SK-N-DZ (cell line): ENCODE data around the gene ZNF827.
"Not testable (repeated sequence)": the region's sequence is repeated elsewhere in the genome, so short reads cannot be mapped to it uniquely, and the experiment has no call there.

ENCODE experiments used
- DNase-seq: peaks from one replicate; pipeline ENCODE4 v3.0.0-alpha.2; 2015; ENCODE audit warnings: low spot score

ZNF827 gene

DNA sequence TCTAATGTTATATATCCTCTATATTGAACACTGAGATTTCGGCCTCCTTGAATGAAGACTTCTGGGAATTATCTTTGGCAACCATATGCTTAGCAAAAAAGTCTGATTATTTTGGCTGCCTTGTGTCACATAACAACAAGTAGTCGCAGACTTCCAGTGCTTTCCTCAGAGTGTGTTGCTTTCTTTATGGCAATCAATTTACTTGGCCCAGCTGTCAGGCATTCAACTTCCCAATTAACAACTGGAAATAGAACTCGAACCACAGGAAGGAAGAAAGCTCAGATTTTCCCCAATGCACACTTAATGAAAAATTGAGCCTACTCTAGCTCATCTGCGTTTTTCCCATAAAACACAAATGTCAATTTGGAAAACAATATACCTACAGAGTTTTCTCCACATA, 71.6 kb downstream of the ZNF827 start:
- DNase-seq, result no peak

GRCh38 chr4:145865274-145865941, 73.2 kb downstream of the ZNF827 start:
- DNase-seq, result no peak

DNA sequence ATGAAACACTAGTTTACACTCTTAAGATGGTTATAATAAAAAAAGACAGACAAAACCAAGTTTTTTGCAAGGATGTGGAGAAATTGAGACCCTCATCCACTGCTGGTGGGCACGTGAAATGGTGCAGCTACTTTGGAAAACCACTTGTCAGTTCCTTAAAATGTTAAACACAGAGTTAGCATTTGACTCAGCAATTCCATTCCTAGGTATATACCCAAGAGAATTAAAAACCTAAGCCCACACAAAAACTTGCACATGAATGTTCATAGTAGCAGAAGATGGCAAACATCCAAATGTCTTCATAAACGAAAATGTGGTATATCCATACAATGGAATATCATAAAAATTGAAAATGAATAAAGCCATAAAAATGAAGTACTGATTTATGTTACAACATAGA, 75.4 kb downstream of the ZNF827 start:
- no peak for DNase-seq

DNA sequence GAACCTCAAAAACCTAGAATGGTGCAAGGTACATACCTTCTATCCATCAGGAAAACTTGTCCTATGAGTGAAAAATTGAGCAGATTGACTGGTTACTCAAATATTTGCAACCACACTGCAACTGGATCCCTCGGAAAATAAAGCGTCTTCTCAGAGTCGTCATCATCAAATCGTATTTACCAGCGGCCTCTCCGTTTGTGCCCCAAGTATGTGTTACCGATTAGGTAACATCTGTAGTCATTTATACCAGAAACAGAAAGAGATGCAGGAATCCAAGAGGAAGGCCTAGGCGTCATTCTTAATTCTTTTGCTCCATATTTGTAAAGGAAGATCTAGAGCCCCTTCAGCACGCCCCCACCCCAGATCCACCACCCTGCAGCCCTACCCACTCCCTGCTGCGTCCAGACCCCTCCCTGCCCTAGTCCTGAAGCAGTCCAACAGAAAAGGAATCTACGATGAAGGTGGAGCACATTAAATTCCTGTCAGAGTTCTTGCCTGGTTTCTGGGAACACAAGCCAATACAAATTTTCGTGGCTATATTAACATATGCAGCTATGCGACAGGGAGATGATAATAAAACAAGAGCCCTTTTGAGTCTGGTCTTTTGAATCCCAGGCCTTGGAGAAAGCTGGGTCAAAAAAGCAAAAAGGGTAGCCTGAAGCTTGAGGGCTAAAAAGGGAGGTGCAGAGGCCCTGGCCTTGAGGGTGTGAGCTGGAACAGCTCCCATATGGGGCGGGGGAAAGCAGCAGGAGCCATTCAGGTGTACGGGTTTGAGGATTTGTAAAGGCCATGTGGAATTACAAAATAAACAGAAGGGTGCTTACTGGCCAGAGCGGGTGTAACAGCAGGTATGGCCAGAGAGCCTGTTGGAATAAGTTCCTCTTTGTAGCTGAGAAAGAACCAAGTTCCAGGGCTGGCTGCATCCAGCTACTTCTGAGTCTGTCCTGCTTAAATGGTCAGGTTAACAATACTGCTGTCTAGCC, 77.0 kb downstream of the ZNF827 start:
- DNase-seq, result no peak

DNA sequence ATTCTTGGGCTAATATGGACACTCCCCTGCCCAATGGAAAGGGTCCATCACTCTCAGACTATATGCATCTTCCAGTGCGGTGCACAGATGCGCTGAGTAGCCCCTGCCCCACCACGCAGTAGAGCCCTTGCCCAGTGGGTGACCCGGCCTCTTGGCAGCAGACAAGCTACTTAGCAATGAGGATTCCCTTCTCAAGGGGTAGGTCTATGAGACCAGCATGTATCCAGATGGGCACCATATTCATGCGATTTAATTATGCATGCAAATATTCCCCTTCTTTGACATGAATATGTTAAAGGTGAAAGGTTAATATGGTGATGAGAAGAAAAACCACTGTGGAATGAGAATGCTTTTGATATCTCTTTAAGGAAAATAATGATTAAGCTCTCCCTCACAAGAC, 77.7 kb downstream of the ZNF827 start:
- no peak for DNase-seq

- no peak for DNase-seq
Measured at GRCh38 chr4:145860446-145860845, 78.2 kb downstream of the ZNF827 start.

DNA sequence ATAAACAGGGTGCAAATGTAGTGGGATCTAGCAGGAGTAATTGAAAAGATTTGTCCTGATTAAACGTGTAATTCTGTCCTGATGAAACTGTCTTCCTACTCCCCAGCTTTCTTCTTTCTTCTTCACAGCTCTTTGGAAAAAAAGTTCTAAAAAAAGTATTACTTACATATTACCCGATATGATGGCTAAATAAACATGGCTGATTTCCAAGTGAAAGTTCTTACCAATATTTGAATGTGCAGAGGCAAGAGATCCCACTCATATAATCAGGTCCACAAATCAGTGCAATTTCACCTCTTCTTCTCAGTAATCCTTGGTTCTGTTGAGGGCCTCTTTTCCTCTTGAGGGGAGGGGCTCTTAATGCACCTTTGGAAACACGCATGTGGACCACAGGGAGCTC, 78.7 kb downstream of the ZNF827 start:
- DNase-seq, result no peak

DNA sequence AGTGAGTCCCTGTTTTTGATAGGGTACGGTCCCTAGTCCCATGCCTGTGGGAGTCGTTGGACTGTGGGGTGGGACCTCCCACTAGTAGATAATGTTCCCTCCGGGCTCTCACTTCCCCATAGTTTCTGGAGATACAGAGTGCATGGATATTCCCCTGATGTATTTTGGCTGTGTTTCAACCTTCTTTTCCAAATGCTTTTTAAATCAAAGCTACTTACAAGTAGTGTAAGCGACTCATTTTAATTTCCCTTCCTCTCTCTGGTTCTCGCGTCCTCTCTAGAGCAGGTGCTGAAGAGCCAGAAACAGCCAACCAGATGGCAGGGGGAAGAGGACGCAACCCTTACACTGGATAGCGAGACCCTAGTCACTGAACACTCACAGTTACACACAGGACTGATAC, 79.2 kb downstream of the ZNF827 start:
- DNase-seq, result no peak

- peak; percentile 85 for DNase-seq
Measured at GRCh38 chr4:145852256-145852839, 86.3 kb downstream of the ZNF827 start.

- no peak for DNase-seq
Measured at GRCh38 chr4:145851511-145852201, 87.0 kb downstream of the ZNF827 start.

DNA sequence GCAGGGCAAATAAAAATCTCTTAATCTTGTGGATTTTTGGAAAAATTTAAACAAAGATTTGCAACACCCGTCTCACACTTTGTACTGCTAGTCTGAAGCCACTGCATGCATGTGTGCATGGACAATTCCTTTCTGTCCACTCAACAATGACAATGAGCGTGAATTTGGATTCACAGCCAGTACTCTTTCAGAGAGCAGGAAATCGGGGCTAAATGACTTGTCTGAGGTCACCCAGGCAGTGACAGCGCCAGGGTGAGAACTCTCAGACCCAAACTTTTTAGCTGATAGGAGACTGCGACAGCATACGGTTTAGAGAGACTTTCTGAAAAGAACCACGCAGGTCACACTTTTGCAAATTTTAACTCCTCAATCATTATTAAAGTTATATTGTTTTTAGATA, 90.9 kb downstream of the ZNF827 start:
- DNase-seq, result no peak

DNA sequence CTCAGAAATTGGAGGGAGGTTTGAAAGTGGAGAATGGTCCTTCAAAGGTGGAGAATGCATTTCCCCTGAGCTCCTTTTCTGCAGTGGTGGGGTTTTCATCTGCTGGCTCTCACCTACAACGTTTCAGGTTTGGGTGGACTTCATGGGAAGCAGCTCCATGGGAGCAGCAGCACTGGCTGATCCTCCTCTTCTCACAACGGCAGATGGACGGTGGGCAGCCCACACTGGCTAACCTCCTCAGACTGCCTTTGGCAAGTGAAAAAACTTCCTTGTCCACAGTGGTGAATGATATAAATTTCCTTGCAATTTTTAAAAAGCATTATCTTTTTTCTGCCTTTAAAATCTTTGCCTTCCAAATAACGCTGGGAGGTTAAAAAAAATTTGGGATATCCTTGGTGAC, 93.5 kb downstream of the ZNF827 start:
- no peak for DNase-seq

DNA sequence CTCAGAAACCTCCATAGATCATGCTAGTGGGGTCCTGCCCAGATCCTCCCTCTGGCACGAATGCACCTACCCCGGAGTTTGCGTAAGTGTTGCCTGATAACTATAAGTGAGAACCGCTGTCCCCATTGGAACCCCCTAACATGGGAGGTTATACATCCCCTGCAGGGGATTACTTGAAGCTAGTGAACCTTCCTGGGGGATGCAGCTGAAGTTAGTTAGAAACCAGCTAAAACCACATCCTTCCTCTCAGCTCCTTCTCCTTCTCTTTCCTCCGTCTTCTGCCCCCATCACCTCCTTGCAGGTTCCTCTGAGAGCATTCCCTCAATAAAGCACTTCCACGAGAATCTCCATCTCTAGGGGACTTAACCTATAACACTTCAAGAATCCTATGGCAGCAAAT, 95.0 kb downstream of the ZNF827 start:
- DNase-seq, result no peak

DNA sequence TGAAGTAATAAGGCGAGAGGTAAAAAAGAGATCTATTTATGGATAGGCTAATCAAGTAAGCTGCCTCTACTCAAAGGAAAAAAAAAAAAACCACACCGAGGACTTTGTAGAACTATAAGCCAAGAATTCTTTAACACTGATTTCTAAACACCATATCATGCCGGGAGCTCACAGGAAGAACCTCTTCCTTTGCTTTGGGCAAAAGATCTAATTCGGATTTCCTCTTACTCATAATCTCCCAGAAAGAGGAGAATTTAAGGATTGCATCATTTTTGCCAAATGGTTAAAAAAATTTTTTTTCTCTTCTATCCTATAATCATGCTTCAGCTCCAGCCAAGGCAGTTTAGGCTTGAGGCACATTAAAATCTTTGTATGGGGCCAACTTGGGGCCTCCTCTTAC, 95.5 kb downstream of the ZNF827 start:
- DNase-seq, result no peak

- DNase-seq, result no peak
Measured at GRCh38 chr4:145842224-145842887, 96.3 kb downstream of the ZNF827 start.

DNA sequence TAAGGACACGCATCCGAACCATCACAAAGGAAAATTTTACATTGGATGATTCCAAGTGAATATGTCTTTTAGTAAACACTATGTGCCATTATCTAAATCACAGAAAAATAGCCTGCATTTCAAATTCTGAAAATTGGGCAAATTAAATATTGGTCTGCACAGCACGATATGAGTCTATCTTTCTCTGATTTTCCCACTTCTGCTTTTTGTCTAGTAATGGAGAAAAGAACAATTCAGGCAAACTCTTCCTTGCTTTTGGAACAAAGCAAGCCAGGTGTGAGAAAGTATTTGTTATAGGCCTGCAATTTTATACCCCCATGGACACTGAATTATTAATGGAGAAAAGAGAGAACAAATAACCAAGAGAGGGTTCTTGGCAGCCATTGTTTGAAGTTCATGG, 97.8 kb downstream of the ZNF827 start:
- DNase-seq, result no peak

DNA sequence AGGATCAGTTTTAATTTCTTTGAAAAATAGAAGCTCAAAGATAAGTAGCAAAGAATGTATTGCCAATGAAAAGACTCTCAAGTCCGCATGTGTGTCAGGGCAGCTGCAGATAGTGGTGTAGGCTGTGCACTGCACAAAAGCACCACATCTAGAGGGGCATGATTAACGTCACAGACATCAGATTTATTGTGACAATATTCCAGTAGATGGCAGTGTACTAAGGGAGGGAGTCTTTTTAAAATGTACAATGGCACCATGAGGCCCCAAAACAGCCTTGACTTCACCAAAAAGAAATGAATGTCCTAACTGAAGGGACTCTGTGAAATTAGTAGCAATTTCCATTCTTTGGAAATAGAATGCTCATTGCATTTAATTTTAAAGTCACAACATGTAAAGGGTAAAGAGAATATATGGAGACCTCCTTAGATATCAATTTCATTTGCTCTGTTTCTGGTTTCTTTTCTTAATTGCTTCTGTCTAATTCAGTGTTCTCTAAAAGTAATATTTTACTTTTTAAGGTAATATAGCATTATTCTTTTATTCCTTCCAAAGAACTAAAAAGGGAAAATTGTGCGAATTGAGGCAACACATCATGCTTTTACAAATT, 98.4 kb downstream of the ZNF827 start:
- DNase-seq, result peak; percentile 41

- no peak for DNase-seq
Measured at GRCh38 chr4:145839151-145839550, 99.5 kb downstream of the ZNF827 start.

DNA sequence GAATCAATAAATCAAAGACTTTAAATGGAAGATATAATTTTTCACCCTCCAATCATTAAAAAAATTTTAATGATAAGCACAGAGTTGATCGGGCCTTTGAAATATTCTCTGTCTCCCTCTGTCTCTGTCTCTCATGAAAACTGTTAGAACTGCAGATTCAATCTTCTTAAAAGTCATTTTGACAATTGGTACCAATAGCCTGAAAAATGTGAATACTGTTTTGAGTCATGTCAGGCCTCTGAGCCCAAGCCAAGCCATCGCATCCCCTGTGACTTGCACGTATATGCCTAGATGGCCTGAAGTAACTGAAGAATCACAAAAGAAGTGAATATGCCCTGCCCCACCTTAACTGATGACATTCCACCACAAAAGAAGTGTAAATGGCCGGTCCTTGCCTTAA, 106.2 kb downstream of the ZNF827 start:
- DNase-seq, result not testable (repeated sequence)

GRCh38 chr4:145830699-145831098, 107.9 kb downstream of the ZNF827 start:
- no peak for DNase-seq
